ENCODE measurements around the gene RPS6KA5. TPM values are rescaled to one million over a fixed set of nuclear protein-coding genes. Genes with fewer than 3 reads are reported as not detected.

RPS6KA5 gene
- total RNA-seq, 1 experiment from 2014 or later: 24.2 TPM

DNA sequence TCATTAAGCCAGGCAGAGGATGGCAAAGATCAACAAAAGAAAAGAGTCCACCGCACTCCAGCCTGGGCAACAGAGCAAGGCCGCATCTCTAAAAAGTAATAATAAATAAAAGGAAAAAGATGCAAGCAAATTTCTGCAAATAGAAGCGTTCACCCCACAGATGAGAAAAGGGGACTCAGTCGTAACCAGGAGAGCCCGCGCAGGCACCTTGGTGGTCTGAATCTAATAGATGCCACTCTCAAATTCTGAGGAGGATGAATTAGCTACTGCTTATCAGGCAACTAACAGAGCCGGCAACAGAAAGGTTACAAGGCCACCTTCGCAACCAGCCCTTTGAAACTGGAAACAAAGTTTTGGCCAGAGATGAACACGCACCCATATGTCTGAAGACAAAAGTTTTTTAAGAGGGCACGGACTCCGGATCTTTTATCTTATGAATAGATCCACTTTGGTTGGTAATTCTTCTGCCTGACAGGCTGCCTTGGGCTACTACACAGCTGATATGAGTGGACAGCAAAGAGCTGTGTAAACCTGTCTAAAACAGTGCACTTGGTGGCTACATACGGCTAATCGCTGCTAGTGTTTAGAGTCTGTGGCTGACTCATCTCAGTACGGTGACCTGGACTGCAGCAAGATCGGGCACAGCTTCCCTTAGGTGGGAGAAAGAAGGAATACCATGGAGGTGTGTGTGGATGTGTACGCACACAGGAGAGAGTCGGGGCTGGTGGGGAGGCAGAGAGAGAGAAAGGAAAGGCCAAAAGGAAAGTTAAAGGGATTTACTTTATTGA, 211.3 kb downstream of the RPS6KA5 start:
- Histone ChIP-seq H3K4me1 (ENCODE audit: control insufficient read depth in 1 of 2, insufficient read depth in 2 of 2, low read length in 2 of 2) (peaks cover 24 to 49% of the 10 kb centered on the region in 2 experiments), H4K20me1 (ENCODE audit: insufficient read depth) (no peaks in the 10 kb centered on the region), H3K4me3 (replicated peaks in 1 of 2; ENCODE audit: low read depth in 1 of 2, low read length in 2 of 2) (no peak overlapping the region), H2AFZ (ENCODE audit: low read depth, low read length, poor library complexity, severe bottlenecking) (no peak overlapping the region), H3K4me2 (ENCODE audit: low read length) (no peak overlapping the region), H3K27ac (ENCODE audit: low read depth, low read length) (no peak overlapping the region), H3K79me2 (ENCODE audit: insufficient read depth, low read length) (no peaks in the 10 kb centered on the region), H3K9me2 (ENCODE audit: insufficient read depth) (no peaks in the 10 kb centered on the region), H3K9me3 (ENCODE audit: control insufficient read depth in 1 of 2, insufficient read depth in 1 of 2, low read depth in 1 of 2, low read length in 2 of 2) (no peaks in the 10 kb centered on the region), H3K36me3 (ENCODE audit: control insufficient read depth in 1 of 2, insufficient read depth in 2 of 2, low read length in 2 of 2) (no peaks in the 10 kb centered on the region), H3K27me3 (ENCODE audit: insufficient read depth, low read length) (no peaks in the 10 kb centered on the region), H3K9ac (ENCODE audit: low read length) (no peak overlapping the region)
- ATAC-seq: no peak
- no peak for DNase-seq (ENCODE audit: low read depth, low spot score)
- ChIA-PET POLR2A (no interaction called here), RAD21 (ENCODE audit: low non-redundant PET in 1 of 2, low total read pairs in 2 of 2, uncharacterized antibody in 2 of 2, unreplicated experiment in 2 of 2) (no interaction called here), CTCF (interaction anchor here (1.3 kb wide), 1 partner anchor 32 kb away, joined by 3 read pairs; no protein-coding TSS in a partner anchor)
- no TSS peak for BruUV-seq (replicated peaks)
- intact Hi-C loops (cut with micrococcal nuclease): no loop called here
- TF ChIP-seq SP1 (IDR thresholded peaks at IDR 0.05; ENCODE audit: low read depth) (no peak), EGR1 (IDR thresholded peaks at IDR 0.05; ENCODE audit: low read depth) (no peak), ZFX (IDR thresholded peaks at IDR 0.05) (no peak), ZNF274 (IDR thresholded peaks at IDR 0.05; ENCODE audit: low read depth, low read length) (no peak), SRF (IDR thresholded peaks at IDR 0.05; ENCODE audit: low read depth) (no peak), CBX3 (IDR thresholded peaks at IDR 0.05; ENCODE audit: low read depth) (no peak), EZH2phosphoT487 (IDR thresholded peaks at IDR 0.05; ENCODE audit: borderline replicate concordance) (no peak), POLR2AphosphoS5 (IDR thresholded peaks at IDR 0.05; ENCODE audit: low read depth, low read length) (no peak), JUND (IDR thresholded peaks at IDR 0.05) (no peak), YY1 (IDR thresholded peaks at IDR 0.05; ENCODE audit: extremely low read depth, insufficient replicate concordance, low read depth, low read length) (no peak), CEBPB (IDR thresholded peaks at IDR 0.05; ENCODE audit: low read depth) (no peak), EZH2 (IDR thresholded peaks at IDR 0.05) (no peak), ELF1 (IDR thresholded peaks at IDR 0.05; ENCODE audit: borderline replicate concordance, low read depth) (no peak)
- TF ChIP-seq, protein P1, sequence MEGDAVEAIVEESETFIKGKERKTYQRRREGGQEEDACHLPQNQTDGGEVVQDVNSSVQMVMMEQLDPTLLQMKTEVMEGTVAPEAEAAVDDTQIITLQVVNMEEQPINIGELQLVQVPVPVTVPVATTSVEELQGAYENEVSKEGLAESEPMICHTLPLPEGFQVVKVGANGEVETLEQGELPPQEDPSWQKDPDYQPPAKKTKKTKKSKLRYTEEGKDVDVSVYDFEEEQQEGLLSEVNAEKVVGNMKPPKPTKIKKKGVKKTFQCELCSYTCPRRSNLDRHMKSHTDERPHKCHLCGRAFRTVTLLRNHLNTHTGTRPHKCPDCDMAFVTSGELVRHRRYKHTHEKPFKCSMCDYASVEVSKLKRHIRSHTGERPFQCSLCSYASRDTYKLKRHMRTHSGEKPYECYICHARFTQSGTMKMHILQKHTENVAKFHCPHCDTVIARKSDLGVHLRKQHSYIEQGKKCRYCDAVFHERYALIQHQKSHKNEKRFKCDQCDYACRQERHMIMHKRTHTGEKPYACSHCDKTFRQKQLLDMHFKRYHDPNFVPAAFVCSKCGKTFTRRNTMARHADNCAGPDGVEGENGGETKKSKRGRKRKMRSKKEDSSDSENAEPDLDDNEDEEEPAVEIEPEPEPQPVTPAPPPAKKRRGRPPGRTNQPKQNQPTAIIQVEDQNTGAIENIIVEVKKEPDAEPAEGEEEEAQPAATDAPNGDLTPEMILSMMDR (IDR thresholded peaks at IDR 0.05 in 2 of 3, conservative IDR thresholded peaks at IDR 0.05 in 1 of 3; ENCODE audit: borderline replicate concordance in 1 of 3, insufficient read depth in 1 of 3, low read depth in 2 of 3, low read length in 2 of 3): no peak
- TF ChIP-seq, protein P2, sequence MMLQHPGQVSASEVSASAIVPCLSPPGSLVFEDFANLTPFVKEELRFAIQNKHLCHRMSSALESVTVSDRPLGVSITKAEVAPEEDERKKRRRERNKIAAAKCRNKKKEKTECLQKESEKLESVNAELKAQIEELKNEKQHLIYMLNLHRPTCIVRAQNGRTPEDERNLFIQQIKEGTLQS (IDR thresholded peaks at IDR 0.05): no peak
- TF ChIP-seq, protein P3, sequence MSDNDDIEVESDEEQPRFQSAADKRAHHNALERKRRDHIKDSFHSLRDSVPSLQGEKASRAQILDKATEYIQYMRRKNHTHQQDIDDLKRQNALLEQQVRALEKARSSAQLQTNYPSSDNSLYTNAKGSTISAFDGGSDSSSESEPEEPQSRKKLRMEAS (IDR thresholded peaks at IDR 0.05): no peak
- TF ChIP-seq, protein P4, sequence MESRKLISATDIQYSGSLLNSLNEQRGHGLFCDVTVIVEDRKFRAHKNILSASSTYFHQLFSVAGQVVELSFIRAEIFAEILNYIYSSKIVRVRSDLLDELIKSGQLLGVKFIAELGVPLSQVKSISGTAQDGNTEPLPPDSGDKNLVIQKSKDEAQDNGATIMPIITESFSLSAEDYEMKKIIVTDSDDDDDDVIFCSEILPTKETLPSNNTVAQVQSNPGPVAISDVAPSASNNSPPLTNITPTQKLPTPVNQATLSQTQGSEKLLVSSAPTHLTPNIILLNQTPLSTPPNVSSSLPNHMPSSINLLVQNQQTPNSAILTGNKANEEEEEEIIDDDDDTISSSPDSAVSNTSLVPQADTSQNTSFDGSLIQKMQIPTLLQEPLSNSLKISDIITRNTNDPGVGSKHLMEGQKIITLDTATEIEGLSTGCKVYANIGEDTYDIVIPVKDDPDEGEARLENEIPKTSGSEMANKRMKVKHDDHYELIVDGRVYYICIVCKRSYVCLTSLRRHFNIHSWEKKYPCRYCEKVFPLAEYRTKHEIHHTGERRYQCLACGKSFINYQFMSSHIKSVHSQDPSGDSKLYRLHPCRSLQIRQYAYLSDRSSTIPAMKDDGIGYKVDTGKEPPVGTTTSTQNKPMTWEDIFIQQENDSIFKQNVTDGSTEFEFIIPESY (IDR thresholded peaks at IDR 0.05; ENCODE audit: extremely low read depth, insufficient replicate concordance, low read length): no peak

Measured in HCT116 (cell line).